NCI-H82 treated with DMSO at 0.1 percent for 48 hours (cell line): ENCODE results near the gene CEACAM5.
"Not testable (repeated sequence)": the region's sequence is repeated elsewhere in the genome, so short reads cannot be mapped to it uniquely, and the experiment has no call there.

Experiments used
- DNase-seq: peaks from one replicate; lab custom pipeline; 2025; ENCODE audit not compliant: unreplicated experiment; lab: John Stamatoyannopoulos, UW

The CEACAM5 gene

GRCh38 chr19:41700381-41701195 is 7.8 kb upstream of the CEACAM5 start:
- DNase-seq: no peak

GRCh38 chr19:41701401-41702075 is 6.9 kb upstream of the CEACAM5 start:
- DNase-seq: no peak

GRCh38 chr19:41702171-41702651 is 6.2 kb upstream of the CEACAM5 start:
- DNase-seq: no peak

- no peak for DNase-seq
Observed at GRCh38 chr19:41703602-41704293, 4.7 kb upstream of the CEACAM5 start.

GRCh38 chr19:41705393-41706174 is 2.8 kb upstream of the CEACAM5 start:
- DNase-seq: no peak

- peak; percentile 13 for DNase-seq
Observed at GRCh38 chr19:41706741-41707501, 1.5 kb upstream of the CEACAM5 start.

- no peak for DNase-seq
Observed at GRCh38 chr19:41707502-41707812, 969 bp upstream of the CEACAM5 start.

GRCh38 chr19:41707871-41708371 is 505 bp upstream of the CEACAM5 start:
- DNase-seq: no peak

GRCh38 chr19:41709516-41709915 is 1.1 kb downstream of the CEACAM5 start:
- not testable (repeated sequence) for DNase-seq

GRCh38 chr19:41709951-41710645 is 1.7 kb downstream of the CEACAM5 start:
- no peak for DNase-seq

- no peak for DNase-seq
Observed at GRCh38 chr19:41711376-41712261, 3.2 kb downstream of the CEACAM5 start.

- DNase-seq: no peak
Observed at GRCh38 chr19:41714598-41714997, 6.2 kb downstream of the CEACAM5 start.

- no peak for DNase-seq
Observed at GRCh38 chr19:41718761-41719160, 10.3 kb downstream of the CEACAM5 start.

- no peak for DNase-seq
Observed at GRCh38 chr19:41720103-41720502, 11.7 kb downstream of the CEACAM5 start.

GRCh38 chr19:41726493-41726892 is 18.1 kb downstream of the CEACAM5 start:
- no peak for DNase-seq

- DNase-seq: no peak
Observed at GRCh38 chr19:41734156-41734555, 25.7 kb downstream of the CEACAM5 start.

- no peak for DNase-seq
Observed at GRCh38 chr19:41734585-41734984, 26.2 kb downstream of the CEACAM5 start.

- DNase-seq: no peak
Observed at GRCh38 chr19:41735071-41735600, 26.7 kb downstream of the CEACAM5 start.
